NCI-H774 (cell line): Measurements from ENCODE around the gene NOC2L.
A peak's percentile ranks its signal among the peaks of the same experiment; 100 is the strongest.

Experiments used
- DNase-seq: peaks from one replicate; lab custom pipeline; 2025; lab: John Stamatoyannopoulos, UW

The NOC2L gene

DNA sequence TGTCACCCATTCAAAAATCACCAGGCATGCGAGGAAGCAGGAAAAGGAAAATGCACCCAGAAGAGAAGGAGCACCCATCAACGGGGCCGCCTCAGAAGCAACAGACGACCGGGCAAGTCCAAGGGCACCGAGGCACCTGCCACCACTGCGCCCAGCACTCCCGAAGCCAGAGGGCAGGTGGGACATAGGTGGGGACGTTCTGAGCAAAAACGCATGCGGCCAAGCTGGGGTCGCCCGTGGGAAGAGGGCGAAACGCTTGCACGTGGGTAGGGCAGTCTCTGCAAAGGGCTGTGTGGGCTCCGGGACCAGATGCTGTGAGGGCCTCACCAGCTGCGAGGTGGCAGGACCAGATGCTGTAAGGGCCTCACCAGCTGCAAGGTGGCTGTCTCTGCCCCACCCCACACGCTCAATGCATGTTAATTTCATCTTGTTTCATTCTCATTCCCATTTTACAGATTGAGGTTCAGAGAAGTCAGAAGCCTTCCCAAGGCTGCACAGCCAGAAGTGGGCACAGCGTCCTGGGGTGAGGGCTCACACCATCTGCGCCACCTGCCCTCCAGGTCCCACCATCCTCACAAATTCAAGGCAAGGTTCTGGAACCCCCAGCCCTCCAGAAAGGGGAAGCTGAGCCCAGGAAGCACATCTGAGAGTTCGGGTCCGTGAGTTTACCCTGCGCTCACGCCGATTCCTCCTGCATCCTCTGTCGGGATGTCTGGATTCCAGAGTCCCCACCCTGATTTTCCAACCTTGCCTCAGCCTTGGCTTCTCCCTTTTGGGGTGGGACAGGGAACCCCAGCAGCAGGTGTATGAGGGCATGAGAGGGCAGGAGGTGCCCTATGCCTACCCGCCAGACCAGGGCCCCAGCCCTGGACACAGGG lies 43.5 kb downstream of the NOC2L start:
- no peak for DNase-seq

DNA sequence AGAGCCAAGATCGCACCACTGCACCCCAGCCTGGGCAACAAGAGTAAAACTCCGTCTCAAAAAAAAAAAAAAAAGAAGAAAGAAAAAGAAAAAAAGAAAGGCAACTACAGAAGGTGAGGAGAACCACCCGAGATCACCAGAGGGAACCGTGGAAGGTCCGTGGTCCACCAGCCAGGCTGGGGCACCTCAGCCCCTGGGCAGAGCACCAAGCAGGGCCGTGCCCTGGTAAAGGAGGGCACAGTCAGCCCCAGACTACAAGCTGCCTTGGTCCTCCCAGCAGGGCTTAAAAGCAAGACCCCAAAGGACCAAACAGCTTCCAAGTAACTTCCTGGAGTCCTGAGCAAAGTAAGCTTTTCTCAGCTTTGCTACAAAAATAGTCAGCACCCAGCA lies 44.2 kb downstream of the NOC2L start:
- DNase-seq: no peak

DNA sequence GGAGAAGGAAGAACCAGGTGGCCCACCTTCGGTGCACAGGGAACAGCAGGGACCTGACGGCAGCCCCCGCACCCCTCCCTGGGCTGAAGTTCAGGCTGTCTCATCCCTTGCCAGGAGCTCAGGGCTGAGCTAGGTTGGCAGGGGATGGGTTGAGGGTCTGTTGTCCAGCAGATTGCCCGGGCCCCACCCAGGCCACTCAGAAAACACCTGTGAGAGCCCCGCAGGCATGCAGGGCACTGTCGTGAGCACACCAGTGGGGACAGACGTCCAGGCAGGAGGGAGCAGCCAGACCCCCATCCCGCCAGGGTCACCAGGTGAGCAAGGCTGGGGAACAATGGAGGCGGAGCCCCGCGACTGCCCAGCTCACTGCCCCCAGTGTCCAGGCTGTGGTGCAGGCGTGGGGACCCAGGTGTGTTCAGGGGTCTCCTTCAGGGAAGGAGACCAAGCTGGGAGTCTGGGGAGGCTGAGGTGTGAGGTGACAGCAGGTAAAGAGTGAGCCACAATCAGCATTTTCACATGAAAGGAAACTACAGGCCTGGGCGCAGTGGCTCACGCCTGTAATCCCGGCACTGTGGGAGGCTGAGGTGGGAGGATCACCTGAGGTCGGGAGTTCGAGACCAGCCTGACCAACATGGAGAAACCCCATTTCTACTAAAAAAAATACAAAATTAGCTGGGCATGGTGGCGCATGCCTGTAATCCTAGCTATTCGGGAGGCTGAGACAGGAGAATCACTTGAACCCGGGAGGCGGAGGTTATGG lies 44.7 kb downstream of the NOC2L start:
- DNase-seq: no peak

DNA sequence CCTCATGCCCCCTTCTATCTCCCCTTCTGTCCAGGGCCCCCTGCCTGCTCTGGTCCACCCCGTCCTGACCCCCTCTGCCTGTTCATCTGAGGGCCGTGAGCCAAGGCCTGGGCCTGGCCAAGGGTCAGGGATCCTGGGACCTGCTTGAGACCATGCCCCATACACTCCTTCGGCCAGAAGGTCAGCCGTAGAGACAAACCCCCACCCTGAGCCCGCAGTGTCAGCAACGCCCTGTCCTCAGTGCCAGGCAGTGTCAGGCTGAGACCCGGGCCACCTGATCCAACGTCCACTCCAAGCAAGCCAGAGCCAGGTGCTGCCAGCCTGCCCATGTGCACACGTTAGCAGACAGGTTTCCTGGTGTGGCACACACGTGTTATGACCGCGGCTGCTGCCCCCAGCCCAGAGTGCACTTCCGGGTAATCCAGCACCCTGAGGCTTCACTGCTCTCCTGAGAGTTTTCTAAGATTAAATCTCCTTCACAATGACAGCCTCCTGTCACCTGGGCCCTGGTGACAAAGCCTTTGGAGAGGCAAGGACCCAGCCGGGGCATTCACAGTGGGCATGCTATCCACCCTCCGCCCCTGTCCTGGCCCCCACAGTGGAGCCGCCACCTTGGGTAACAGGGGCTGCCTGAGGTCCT lies 45.4 kb downstream of the NOC2L start:
- no peak for DNase-seq

DNA sequence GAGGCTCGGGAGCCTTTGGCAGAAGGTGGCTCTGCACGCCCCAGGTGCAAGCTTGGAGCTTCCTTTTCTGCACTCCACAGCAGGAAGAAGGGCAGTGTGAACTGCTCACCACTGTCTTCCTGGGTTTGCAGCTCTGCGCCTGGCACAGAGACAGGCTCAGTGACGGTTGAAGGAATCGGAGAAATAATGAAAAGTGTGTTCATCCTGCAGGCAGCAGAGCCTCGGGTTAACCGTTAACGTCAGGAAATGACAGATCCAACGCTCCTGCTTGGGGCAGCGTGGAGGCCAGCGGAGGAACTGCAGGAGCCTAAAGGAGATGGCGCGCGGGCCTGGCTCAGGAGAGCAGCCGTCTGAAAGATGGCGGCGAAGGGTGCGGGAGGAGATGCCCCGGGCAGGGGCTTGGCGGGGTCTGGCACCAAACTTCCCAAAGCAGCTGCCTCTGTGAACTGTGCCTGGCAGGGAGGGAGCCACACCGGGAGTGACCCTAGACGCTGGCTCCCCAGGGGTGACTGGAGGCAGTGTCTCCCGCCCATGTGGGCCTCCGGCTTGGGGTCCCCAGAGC lies 46.2 kb downstream of the NOC2L start:
- DNase-seq: no peak

DNA sequence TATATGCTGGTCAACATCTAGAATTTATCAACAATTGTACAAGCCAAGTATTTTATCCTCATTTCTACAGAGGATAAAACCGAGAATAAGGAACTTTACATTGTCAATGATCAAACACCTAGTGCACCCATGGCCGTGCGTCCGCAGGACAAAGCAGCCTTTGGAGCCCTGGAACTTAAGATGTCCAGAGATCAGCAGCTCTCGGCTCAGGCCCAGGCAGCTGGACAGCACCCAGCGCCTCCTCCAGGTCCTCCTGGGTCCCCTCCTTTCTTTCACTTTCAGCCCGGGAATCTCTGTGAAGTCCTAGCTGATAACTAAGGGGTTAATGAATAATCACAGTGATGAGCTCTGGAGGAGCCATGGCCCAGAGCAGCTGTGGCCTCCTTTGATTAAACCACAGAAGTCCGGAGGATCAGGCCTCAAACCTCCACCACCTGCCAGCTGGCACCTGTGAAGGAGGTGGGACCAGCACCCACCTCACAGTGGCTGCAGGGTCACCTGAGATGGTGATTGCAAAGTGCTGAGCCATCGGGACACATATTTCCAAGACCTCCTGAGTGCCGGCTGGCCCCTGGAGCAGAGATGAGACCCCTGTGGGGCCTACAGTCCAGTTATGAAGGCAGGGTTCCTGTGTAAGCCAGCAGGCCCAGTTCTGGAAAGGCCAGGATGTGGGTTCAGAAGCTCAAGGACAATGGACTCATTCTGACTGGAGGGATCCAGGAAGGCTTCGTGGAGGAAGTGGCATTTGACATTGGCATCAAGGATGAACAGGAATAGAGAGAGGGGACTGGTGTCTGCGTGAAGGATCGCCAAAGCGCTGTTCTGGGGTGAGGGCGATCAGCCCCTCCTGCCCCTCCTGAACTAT lies 46.9 kb downstream of the NOC2L start:
- no peak for DNase-seq

DNA sequence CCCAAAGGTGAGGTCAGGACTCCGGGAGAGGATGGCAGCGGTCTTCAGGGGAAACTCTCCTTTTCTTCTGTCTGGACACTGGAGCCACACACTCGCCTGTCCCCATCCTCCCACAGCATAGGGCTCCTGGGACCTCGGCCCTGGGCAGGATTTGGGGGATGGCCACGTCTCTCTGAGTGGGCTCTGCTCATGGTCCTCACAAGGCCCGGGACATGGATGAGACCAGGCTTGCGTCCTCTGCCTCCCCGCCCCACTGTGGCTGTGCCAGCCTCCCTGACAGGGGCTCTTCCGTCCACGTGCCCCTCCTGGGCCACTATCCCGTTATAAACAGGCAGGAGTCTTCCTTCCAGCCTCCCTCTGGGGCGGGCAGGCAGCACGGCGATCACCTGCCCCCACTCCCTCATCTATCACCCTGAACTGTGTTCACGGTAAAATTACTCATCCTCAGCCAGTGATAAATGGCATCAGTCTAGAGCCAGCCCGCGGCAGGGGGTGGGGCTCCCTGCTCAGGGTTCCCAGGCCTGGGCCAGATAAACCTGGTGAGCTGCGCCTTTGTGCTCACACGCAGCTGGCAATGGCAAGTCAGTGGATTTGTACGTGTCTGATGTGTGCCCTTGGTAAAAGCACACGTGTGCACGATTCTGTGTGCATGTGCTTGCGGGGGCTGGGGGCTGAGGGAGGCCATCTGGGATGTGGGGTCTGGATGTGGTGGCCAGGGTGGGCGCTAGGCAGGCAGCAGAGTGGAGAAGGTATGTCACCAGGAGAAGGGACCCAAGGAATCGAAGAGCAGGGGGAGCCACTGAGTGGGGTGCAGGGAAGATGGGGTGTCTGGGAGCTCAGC lies 48.0 kb downstream of the NOC2L start:
- no peak for DNase-seq

DNA sequence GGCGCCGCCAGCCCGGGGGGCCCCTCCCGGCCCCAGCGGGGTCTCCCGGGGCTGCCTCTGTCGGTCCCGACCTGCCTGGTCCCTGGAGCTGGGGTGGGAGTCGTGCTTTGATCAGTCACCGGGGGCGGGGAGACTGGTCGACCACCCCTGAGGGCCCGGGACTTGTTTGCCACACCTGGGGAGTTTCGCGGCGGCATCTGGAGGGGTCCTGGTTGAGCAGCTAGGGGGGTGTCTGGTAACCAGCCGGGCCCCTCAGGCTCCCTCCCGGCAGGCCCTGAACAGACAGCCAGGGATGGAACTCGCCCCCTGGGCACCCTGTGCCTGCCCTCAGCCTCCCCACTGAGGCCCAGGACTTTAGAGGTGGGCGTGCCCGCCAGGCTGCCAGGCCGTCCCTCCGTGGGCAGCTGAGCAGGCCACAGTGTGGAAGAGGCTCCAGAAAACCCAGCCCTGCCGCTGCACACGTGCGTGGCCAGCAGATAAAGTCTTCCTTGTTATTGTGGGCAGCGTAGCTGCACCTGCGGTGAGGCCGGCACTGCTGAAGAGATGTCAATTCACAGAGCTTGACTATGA lies 48.7 kb downstream of the NOC2L start:
- DNase-seq: no peak

DNA sequence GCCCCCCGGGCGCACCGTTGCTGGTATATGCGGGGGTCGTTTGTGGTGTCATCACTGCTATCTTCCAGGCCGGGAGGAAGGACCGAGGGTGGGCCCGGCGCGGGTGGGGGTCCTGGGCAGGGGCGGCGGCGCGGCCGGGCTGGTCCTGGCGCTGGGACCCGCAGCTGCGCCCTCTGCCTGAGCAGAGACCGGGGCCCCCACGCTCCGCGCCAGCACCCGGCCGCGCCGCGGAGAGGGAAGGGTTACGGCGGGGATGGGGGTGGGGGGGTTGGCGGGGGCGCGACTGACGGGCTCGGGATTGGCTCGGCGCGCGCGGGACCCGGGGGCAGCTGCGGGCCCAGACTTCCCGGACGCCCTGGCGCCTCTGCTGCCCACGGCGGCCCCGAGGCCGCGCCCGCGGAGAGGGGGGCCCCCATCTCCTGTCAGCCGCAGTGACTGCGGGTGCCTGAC lies 49.2 kb downstream of the NOC2L start:
- no peak for DNase-seq

DNA sequence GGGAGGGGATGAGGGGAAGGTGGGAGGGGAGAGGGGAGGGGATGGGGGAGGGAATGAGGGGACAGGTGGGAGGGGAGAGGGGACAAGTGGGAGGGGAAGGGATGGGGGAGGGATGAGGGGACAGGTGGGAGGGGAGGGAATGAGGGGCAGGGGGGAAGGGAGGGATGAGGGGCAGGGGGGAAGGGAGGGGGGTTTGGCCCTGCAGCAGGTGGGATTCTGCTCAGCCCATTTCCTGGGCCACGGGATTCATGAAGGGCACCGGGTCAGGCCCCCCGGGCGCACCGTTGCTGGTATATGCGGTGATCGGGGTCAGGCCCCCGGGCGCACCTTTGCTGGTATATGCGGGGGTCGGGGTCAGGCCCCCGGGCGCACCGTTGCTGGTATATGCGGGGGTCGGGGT lies 50.4 kb downstream of the NOC2L start:
- DNase-seq: no peak

DNA sequence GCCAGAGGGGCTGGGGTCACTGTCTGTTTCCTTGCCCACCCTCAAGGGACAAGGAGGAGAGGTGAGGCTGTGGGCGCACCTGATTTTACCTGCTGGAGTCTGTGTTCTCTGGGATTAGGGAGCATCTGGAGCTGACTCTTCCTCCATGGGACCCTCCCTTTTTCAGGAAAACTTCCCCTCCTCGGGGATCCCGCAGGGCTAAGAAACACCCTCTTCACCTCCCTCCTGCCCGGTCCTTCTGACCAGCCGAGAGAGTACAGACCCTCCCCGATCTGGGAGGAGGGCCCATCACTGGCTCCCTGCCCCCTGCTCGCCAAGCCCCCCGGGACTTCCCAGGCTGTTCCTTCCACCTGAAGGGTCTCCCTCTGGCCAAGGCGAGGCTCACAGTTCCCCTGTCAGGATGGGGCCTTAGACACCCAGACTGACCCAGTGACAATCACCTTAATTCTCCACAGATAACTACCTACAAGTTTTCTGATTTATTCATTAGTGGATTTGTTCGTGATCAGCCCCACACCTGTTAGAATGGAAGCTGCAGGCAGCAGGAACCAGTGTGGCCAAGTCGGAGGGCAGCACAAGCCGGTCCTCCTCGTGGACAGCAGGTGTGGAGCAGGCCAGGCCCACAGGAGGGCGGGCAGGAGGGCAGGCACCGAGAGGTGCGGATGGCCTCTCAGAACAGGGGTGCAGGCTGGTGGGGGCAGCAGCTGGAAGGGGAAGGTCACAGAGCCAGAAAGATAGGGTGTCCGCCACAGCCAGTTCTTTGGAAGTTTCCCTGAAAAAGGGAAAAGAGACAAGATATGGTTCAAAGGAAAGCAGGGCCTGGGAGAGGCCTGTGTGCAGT lies 51.2 kb downstream of the NOC2L start:
- no peak for DNase-seq

DNA sequence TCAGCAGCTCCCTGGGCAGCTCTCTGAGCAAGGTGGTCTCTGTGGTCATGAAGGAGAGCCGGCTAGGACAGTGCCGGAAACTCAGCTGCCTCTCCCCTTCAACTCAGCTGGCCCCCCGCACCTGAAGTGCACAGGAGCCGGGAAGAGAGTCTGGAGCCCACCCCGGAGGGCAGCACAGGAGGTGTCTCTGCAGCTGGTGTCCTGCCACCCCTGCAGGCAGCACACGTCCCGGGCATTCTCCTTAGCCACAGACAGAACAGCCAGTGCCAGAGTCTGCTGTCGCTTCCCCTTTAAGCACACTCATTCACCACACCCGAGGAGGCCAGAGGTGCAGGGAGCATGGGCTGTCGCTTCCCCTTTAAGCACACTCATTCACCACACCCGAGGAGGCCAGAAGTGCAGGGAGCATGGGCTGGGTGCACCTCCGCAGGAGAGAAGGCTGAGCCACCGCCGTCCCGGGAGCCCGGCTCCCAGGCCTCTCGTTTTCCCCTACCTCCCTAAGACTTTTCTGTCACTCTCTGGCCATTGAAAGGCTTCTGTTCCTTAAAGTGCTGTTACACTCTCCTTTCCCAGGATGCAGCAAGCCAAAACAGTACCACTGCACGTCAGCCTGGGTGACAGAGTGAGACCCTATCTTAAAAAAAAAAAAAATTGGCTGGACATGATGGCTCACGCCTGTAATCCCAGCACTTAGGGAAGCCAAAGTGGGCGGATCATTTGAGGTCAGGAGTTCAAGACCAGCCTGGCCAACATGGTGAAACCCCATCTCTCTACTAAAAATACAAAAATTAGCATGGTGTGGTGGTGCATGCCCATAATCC lies 52.2 kb downstream of the NOC2L start:
- DNase-seq: no peak

DNA sequence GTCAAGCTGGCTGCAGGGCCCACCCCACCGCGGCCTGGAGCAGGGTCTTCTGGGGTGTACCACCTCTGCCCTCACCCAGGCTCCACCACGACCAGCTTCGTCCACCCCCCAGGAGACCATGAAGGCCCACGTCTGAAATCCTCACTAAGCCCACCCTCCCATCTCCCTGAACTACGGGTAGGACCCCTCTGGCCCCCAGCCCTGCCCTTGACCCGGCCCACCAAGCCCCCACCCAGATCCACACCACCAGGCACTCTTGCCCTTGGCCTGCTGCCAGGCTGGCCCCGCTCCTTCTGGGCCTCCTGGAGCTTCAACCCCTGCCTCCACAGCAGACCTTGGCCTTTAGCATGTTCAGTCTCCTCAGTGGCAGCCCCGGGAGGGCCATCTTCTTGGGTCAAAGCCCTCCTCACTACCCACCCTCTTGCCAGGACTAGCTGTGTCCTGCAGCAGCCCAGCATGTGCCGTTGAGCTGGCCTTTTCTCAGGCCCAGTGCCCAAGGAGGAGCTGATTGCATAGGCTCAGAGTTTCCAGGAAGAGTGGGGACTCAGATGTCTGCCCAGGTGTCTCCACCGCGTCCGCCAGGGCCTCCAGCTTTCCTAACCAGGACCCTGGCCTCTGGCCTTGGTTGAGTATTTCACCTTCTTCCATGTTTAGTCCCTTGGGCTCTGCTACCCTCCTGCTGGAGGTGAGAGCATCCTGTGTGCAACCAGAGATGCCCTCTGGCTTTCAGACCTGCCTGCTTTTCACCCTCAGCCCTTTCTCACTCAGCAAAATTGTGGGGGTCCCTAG lies 53.1 kb downstream of the NOC2L start:
- DNase-seq: no peak

DNA sequence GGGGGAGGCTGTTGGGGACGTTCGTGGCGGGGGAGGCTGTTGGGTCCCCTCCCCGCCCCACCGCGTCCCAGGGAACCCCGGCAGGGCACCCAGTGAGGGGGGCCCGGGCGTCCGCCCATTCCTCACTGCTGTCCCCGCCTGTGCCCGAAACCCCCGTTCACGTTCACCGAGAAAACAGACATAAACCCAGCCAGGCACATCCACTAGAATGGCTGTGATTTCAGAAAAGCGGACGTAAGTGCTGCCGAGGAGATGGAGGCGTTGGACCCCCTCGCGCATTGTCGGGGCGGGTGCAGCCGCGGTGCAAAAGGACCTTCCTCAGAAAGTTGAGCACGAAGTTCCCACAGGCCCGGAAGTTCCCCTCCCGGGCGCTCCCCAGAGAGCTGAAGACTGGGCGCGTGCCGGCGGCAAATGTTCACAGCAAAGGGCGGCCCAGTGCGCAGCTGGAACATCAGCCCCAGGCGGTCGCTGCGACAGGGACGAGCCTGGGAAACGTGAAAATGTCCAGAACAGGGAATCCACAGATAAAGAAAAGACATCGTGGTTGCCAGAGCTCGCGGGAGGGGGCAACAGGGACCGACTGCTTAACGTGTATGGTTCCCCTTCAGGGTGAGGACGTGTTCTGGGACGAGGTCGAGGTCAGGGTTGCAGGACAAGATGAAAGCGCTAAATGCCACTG lies 53.8 kb downstream of the NOC2L start:
- no peak for DNase-seq

DNA sequence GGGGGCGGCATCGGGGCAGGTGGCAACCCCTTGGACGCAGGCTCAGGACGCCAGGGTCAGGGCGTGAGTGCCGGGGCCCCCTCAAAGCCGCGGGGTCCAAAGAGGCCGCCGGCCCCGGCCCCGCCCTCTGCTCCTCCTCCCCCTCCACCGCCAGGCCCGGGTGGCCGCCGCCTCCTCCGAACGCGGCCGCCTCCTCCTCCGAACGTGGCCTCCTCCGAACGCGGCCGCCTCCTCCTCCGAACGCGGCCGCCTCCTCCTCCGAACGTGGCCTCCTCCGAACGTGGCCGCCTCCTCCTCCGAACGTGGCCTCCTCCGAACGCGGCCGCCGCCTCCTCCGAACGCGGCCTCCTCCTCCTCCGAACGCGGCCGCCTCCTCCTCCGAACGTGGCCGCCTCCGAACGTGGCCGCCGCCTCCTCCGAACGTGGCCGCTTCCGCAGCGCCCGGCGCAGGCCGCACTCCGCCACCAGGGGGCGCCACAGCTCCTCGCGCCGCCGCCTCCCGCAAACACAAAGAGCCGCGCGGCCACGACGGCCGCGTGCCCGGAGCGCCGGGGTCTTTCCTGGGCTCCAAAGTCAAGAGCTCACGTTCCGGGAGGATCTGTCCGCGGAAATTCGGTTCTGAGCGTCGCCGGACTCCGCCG lies 54.6 kb downstream of the NOC2L start:
- peak; percentile 29 for DNase-seq

DNA sequence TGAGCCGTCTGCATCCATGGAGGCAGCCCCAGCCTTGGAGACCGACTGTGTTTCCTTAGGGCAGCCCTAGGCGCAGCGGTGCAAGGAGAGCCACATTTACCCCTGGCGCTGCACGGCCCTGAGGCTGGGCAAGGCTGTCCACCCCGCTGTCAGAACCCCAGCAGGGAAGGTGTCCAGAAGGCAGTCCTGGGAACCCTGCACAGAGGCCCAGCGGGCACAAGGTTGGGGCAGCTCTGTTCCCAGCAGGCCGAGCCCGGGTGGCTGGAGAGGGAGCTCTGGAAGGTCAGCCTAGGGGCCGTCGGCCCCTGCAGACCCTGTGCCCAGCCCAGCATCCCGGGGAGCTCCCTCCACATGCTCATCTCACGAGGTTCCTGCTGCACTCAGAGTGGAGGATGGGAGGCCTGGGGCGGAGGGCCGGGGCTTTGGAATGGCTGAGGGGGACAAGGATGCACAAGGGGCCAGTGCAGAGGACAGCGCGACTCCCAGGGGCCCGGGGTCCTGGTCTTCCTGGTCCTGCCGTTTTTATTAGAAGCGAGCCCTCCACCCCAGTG lies 55.3 kb downstream of the NOC2L start:
- DNase-seq: no peak
